Anterior cingulate cortex (tissue), 58 donors: ENCODE data around the gene TOB1.

ENCODE experiments used
- DNase-seq, 58 donors: peaks; one replicate each; lab custom pipeline; 2025; lab: John Stamatoyannopoulos, UW

Gene TOB1

GRCh38 chr17:50848711-50849110 is 17.4 kb downstream of the TOB1 start:
- DNase-seq: no peak

DNA sequence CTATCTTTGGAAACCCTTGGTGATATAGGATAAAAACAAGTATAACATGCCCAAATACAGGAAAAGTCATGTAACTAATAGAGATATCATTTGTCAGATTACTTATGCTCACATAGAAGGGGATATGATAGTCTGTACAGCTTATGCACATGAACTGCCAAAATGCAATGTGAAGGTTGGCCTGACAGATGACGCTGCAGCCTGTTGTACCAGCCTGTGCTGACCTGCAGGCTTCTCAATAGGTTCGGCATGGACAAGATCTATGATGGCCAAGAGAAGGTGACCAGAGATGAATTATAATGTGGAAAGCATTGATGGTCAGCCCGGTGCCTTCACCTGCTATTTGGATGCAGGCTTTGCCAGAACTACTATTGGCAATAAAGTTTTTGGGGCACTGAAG is 18.1 kb downstream of the TOB1 start:
- no peak for DNase-seq

- DNase-seq: no peak
Measured at GRCh38 chr17:50847566-50847965, 18.6 kb downstream of the TOB1 start.

DNA sequence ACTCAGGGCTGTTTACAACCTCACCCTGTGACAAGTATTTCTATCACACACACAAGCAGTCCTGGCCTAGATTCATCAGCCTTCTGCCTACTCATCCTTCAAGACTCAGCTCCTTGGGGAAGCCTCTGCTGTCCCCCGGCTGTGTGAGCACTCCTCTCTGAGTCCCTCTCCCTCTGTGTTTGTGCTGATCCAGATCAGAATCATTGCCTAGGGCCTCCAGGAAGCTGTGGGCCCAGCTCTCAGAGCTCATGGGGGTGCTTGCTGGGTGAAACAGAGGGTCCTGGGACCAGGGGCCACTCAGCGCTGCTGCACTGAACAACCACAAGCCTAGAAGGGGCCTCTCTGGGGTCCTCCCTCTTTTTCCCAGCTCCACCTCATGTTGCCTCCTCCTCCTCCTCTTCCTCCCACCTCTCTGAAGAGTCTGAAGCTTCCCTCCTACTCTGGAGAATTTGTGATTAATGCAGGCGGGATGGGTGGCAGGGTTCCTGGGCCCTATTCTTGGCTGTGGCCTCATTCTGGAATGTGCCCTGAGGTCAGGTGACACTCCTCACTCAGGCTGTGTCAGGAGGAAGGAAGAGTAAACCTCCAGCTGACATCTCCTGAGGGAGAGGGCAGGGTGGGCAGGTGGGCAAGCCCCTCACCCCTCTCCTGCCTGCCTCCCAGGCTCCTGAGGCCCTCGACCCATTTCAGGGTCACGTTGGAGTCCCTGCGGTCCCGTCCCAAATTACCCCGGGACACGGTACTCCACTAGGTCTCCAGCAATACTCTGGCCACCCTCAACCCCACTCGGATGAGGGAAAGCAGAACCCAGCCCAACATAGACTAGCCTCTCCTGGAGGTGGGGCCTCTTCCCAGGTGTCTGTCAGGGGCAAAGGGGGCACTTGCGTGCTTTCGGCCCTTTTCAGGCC is 20.7 kb downstream of the TOB1 start:
- DNase-seq: peak in 1 of 58 donors; percentile 22

- peak in 16 of 58 donors; percentile 25 to 68 (median 45) for DNase-seq
Measured at GRCh38 chr17:50844117-50844700, 21.9 kb downstream of the TOB1 start.

DNA sequence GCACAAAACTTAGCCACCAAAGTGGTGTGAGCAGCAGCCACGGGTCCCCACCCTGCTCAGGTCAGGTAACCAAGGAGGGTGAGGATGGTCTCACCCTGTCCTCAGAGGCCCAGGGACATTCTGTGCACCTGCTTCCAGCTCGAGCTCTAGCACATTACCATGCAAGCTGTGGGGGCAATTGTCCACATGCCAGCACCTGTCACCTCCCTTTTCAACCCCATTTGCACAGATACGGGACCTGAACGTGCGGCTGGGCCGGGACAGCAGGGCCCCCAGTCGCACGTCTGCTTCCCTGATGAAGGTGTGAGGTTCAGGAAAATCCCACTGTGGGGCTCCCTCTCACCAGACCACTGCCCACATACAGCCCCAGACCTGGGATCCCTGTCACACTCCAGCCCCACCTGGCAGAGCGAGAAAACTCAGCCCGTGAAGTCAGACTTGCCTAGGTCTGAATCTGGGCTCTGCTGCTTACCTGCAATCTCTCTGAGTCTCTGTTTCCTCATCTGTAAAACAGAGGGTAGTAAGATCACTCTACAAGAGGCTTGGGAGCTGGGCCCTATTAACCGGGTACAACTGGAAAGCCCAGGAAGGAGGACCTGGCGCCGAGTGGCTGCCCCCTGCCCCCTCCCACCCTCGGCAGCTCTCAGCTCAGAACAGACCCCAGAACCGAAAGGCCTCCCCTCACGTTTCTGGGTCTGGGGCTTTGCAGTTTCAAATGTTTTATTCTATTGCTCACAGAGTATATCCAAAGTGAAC is 22.8 kb downstream of the TOB1 start:
- DNase-seq: no peak

GRCh38 chr17:50842506-50843149 is 23.5 kb downstream of the TOB1 start:
- DNase-seq: no peak

GRCh38 chr17:50841949-50842354 is 24.2 kb downstream of the TOB1 start:
- DNase-seq: peak in 54 of 58 donors; percentile 22 to 83 (median 59)

GRCh38 chr17:50841277-50841948 is 24.7 kb downstream of the TOB1 start:
- DNase-seq: no peak

- no peak for DNase-seq
Measured at GRCh38 chr17:50840311-50840851, 25.8 kb downstream of the TOB1 start.

DNA sequence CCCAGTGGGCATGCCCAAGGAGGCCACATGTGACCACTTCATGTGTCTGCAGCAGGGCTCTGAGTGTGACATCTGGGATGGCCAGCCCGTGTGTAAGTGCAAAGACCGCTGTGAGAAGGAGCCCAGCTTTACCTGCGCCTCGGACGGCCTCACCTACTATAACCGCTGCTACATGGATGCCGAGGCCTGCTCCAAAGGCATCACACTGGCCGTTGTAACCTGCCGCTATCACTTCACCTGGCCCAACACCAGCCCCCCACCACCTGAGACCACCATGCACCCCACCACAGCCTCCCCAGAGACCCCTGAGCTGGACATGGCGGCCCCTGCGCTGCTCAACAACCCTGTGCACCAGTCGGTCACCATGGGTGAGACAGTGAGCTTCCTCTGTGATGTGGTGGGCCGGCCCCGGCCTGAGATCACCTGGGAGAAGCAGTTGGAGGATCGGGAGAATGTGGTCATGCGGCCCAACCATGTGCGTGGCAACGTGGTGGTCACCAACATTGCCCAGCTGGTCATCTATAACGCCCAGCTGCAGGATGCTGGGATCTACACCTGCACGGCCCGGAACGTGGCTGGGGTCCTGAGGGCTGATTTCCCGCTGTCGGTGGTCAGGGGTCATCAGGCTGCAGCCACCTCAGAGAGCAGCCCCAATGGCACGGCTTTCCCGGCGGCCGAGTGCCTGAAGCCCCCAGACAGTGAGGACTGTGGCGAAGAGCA is 26.4 kb downstream of the TOB1 start:
- no peak for DNase-seq

- DNase-seq: peak in 23 of 58 donors; percentile 14 to 67 (median 43)
Measured at GRCh38 chr17:50837980-50838954, 27.9 kb downstream of the TOB1 start.

DNA sequence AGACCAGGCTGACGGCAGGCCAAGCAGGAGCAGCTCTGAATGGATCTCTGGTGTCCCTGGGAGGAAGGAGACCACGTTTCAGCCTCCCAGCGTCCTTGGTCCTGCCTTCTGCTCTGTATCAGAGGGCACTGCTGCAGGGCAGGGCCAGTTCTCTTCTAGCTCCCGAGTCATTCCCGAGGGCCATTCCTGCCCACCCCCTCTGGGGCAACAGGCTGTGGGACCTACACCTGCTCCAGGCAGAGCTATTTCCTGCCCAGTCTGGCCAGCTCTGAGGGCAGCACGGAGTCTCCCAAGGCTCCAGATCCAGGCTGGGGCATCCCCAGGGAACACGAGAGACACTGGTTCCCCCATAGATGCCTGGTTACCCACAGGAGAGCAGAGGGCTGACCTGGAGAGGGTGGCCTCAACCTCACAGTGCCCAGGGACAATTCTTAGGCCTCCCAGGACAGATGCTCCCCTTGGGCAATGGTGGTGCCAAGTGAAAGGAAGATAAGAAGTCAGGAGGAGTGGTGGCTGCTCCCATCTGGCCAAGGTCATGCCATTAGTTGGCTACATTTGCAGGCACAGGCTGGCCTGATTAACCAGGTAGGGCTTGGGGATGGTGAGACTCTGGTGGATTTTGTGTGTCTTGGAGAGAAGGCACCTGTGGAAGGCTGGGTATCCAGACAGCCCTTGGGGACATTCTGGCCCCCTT is 28.7 kb downstream of the TOB1 start:
- no peak for DNase-seq

GRCh38 chr17:50836826-50837225 is 29.3 kb downstream of the TOB1 start:
- no peak for DNase-seq

DNA sequence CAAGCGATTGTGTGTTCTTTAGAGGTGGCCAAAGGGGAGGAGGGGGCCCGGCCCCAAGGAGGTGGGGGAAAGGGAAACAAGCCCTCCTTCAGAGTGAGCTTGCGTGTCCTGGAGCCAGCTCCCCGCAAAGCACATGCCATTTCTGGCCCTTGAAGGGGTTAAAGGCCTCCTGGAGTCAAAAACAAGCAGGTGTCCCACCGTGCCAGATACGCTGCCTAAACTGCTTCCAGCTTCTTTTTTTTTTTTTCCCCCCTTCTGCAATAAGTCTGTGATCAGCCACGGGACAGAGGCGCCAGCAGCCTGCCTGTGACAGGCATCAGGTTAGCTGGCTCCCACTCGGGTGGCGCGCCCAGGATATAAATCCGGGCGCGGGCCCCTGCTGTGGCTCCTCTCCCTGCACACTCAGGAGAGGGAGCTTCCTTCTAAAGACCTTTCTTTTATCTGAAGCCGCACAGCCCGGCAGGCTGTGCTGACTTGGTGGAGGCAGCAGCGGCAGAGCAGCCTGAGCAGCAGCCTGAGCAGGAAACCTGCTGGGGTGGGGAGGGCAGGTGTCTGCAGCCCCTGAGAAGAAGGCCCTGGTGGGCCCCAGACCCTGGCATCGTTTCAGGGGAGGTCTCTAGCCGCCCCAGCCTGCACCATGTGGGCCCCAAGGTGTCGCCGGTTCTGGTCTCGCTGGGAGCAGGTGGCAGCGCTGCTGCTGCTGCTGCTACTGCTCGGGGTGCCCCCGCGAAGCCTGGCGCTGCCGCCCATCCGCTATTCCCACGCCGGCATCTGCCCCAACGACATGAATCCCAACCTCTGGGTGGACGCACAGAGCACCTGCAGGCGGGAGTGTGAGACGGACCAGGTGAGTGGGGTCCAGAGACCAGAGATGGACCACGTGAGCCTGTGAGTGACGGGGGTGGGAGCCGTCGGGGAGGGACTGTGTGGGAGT is 30.6 kb downstream of the TOB1 start, which contains the start of gene WFIKKN2:
WFIKKN2 (plus strand) TSS at position 286 of the 934 bp plus-strand sequence; CDS start at position 638, 352 bp downstream.
- DNase-seq: no peak
